ENCODE results near the gene GH2.
"Not testable (repeated sequence)": the region's sequence is repeated elsewhere in the genome, so short reads cannot be mapped to it uniquely, and the experiment has no call there.

Gene GH2

GRCh38 chr17:63914471-63914870 is 32.7 kb upstream of the GH2 start:
- H3K4me3 ChIP-seq = no peak overlapping the region
- no peak overlapping the region for H3K27ac ChIP-seq

- Histone ChIP-seq H3K4me3 (no peak overlapping the region), H3K27ac (no peak overlapping the region)
Observed at GRCh38 chr17:63911657-63912100, 29.9 kb upstream of the GH2 start.

- H3K4me3 ChIP-seq = no peak within 1 kb of the TSS
- H3K27ac ChIP-seq = no peak within 1 kb of the TSS
Observed at GRCh38 chr17:63911041-63911635, 29.4 kb upstream of the GH2 start, which contains the start of gene CSHL1. Gene CSHL1 (minus strand): TSS chr17:63911258. CDS start chr17:63911196, 62 bp downstream.

- Histone ChIP-seq H3K27ac (no peak overlapping the region), H3K4me3 (no peak overlapping the region)
Observed at GRCh38 chr17:63910096-63910495, 28.4 kb upstream of the GH2 start.

GRCh38 chr17:63909586-63909985 is 27.8 kb upstream of the GH2 start:
- H3K27ac ChIP-seq, H3K4me3 ChIP-seq: not testable (repeated sequence)

- H3K27ac ChIP-seq, H3K4me3 ChIP-seq: not testable (repeated sequence)
Observed at GRCh38 chr17:63907161-63907778, 25.5 kb upstream of the GH2 start.

- H3K4me3 ChIP-seq, H3K27ac ChIP-seq: not testable (repeated sequence)
Observed at GRCh38 chr17:63904796-63905195, 23.1 kb upstream of the GH2 start.

GRCh38 chr17:63903787-63904201 is 22.1 kb upstream of the GH2 start:
- H3K4me3 ChIP-seq, H3K27ac ChIP-seq: not testable (repeated sequence)

GRCh38 chr17:63901971-63902370 is 20.2 kb upstream of the GH2 start:
- not testable (repeated sequence) for H3K27ac ChIP-seq, H3K4me3 ChIP-seq

GRCh38 chr17:63898899-63899798 is 17.4 kb upstream of the GH2 start:
- H3K4me3 ChIP-seq, H3K27ac ChIP-seq: not testable (repeated sequence)

- not testable (repeated sequence) for H3K4me3 ChIP-seq, H3K27ac ChIP-seq
Observed at GRCh38 chr17:63896524-63897354, 15.0 kb upstream of the GH2 start, which contains the start of gene CSH1. Gene CSH1 (minus strand): TSS chr17:63896574. CDS start chr17:63896511, 63 bp downstream.

GRCh38 chr17:63894821-63895220 is 13.1 kb upstream of the GH2 start:
- not testable (repeated sequence) for H3K4me3 ChIP-seq, H3K27ac ChIP-seq

GRCh38 chr17:63894021-63894420 is 12.3 kb upstream of the GH2 start:
- not testable (repeated sequence) for H3K27ac ChIP-seq, H3K4me3 ChIP-seq

- not testable (repeated sequence) for H3K4me3 ChIP-seq, H3K27ac ChIP-seq
Observed at GRCh38 chr17:63892316-63893037, 10.7 kb upstream of the GH2 start.

GRCh38 chr17:63889026-63889848 is 7.5 kb upstream of the GH2 start:
- not testable (repeated sequence) for H3K27ac ChIP-seq, H3K4me3 ChIP-seq

- not testable (repeated sequence) for H3K27ac ChIP-seq, H3K4me3 ChIP-seq
Observed at GRCh38 chr17:63885119-63885518, 3.4 kb upstream of the GH2 start.

- H3K27ac ChIP-seq, H3K4me3 ChIP-seq: not testable (repeated sequence)
Observed at GRCh38 chr17:63882626-63883126, 932 bp upstream of the GH2 start.

GRCh38 chr17:63881337-63881736 is 407 bp downstream of the GH2 start:
- H3K4me3 ChIP-seq, H3K27ac ChIP-seq: not testable (repeated sequence)

All from skin epidermis (tissue), 12 donors.